Hepatocyte (in vitro differentiated cells): Measurements from ENCODE around the gene RFX4. TPM values are rescaled to one million over a fixed set of nuclear protein-coding genes. Genes with fewer than 3 reads are reported as not detected.

Experiments
- DNase-seq: peaks from one replicate; pipeline ENCODE4 v3.0.0-alpha.2; 2016; ENCODE audit warnings: low spot score
- H2AFZ ChIP-seq: fragments of 200-600 bp; sonication (generic); 2 replicates; pipeline ENCODE4 v1.6.0; 2016; ENCODE audit warnings: antibody characterized with exemption, mild to moderate bottlenecking
- H3K27ac ChIP-seq: fragments of 200-600 bp; sonication (generic); 2 replicates; pipeline ENCODE4 v1.5.1; 2016; ENCODE audit warnings: mild to moderate bottlenecking
- H3K27me3 ChIP-seq: fragments of 200-600 bp; sonication (generic); 2 replicates; pipeline ENCODE4 v1.6.1; 2016
- H3K36me3 ChIP-seq: fragments of 200-600 bp; sonication (generic); replicated peaks from 2 replicates; pipeline ENCODE4 v1.5.1; 2016; ENCODE audit warnings: low read depth; ENCODE audit not compliant: insufficient read depth
- H3K4me1 ChIP-seq: fragments of 200-600 bp; sonication (generic); 2 replicates; pipeline ENCODE4 v1.5.1; 2016; ENCODE audit warnings: mild to moderate bottlenecking, moderate library complexity; ENCODE audit not compliant: insufficient read depth
- H3K4me2 ChIP-seq: fragments of 200-600 bp; sonication (generic); 2 replicates; pipeline ENCODE4 v1.6.0; 2016
- H3K4me3 ChIP-seq: fragments of 200-600 bp; sonication (generic); 2 replicates; pipeline ENCODE4 v1.5.1; 2016; ENCODE audit warnings: mild to moderate bottlenecking
- H3K79me2 ChIP-seq: fragments of 200-600 bp; sonication (generic); 2 replicates; pipeline ENCODE4 v1.6.0; 2017; ENCODE audit warnings: mild to moderate bottlenecking
- H3K9me2 ChIP-seq: fragments of 200-600 bp; sonication (generic); replicated peaks from 2 replicates; pipeline ENCODE4 v1.6.0; 2017; ENCODE audit warnings: mild to moderate bottlenecking; ENCODE audit not compliant: insufficient read depth
- H3K9me3 ChIP-seq: fragments of 200-600 bp; sonication (generic); 2 replicates; pipeline ENCODE4 v1.5.1; 2016; ENCODE audit warnings: low read depth, mild to moderate bottlenecking
- H4K20me1 ChIP-seq: fragments of 200-600 bp; sonication (generic); 2 replicates; pipeline ENCODE4 v1.6.0; 2016; ENCODE audit warnings: mild to moderate bottlenecking; ENCODE audit not compliant: insufficient read depth, poor library complexity, severe bottlenecking
- CTCF ChIP-seq: fragments of 200-600 bp; sonication (generic); IDR thresholded peaks from 2 replicates; pipeline ENCODE4 v1.5.1; 2016; ENCODE audit warnings: antibody characterized with exemption, mild to moderate bottlenecking; ENCODE audit not compliant: poor library complexity
- EZH2 ChIP-seq: fragments of 200-600 bp; sonication (generic); IDR thresholded peaks from 2 replicates; pipeline ENCODE4 v1.6.1; 2016; ENCODE audit warnings: antibody characterized with exemption, mild to moderate bottlenecking, borderline replicate concordance
- EZH2phosphoT487 ChIP-seq: fragments of 200-600 bp; sonication (generic); IDR thresholded peaks from one replicate; pipeline ENCODE4 v1.6.1; 2018; ENCODE audit warnings: antibody characterized with exemption, mild to moderate bottlenecking, low read depth, moderate library complexity; ENCODE audit not compliant: unreplicated experiment, severe bottlenecking
- WGBS: methylation state at CpG from one replicate; pipeline ENCODE4 v1.1.6; 2016; ENCODE audit warnings: low lambda C conversion rate; ENCODE audit errors: missing lambda C conversion rate; 5-methylcytosine and 5-hydroxymethylcytosine counted together
- polyA plus RNA-seq: library from polyadenylated mRNA; unstranded; fragments of >200 nt; fragmentation: Nextera tagmentation; extraction: Ambion mirVana; gene quantifications from 2 replicates; pipeline ENCODE4 v1.2.1, GENCODE V29; 2016
- total RNA-seq: library from RNA; depleted of rRNA; stranded (reverse); fragments of >200 nt; gene quantifications from 2 replicates; pipeline ENCODE4 v1.2.3, GENCODE V29; 2014

The RFX4 gene
- total and polyA plus RNA-seq, 2 experiments from 2014 or later, result not detected

GRCh38 chr12:106745181-106745745 is 162.5 kb downstream of the RFX4 start:
- Histone ChIP-seq H3K79me2 (no peaks in the 10 kb centered on the region), H2AFZ (no peak overlapping the region), H3K36me3 (no peaks in the 10 kb centered on the region), H3K27ac (no peak overlapping the region), H3K27me3 (no peaks in the 10 kb centered on the region), H4K20me1 (no peaks in the 10 kb centered on the region), H3K9me2 (no peaks in the 10 kb centered on the region), H3K9me3 (no peaks in the 10 kb centered on the region), H3K4me3 (no peak overlapping the region), H3K4me2 (no peak overlapping the region), H3K4me1 (no peaks in the 10 kb centered on the region)
- no peak for TF ChIP-seq CTCF
- no peak for TF ChIP-seq EZH2
- TF ChIP-seq EZH2phosphoT487, result no peak
- DNase-seq, result no peak
- 89% methylated on average over 4 of the region's 4 CpGs for WGBS

GRCh38 chr12:106747973-106748436 is 165.2 kb downstream of the RFX4 start:
- Histone ChIP-seq H3K4me3 (no peak overlapping the region), H3K36me3 (no peaks in the 10 kb centered on the region), H3K27ac (no peak overlapping the region), H3K79me2 (no peaks in the 10 kb centered on the region), H3K9me2 (no peaks in the 10 kb centered on the region), H3K9me3 (no peaks in the 10 kb centered on the region), H3K4me1 (no peaks in the 10 kb centered on the region), H3K27me3 (no peaks in the 10 kb centered on the region), H4K20me1 (no peaks in the 10 kb centered on the region), H2AFZ (no peak overlapping the region), H3K4me2 (no peak overlapping the region)
- 88% methylated on average over 3 of the region's 3 CpGs for WGBS
- TF ChIP-seq EZH2phosphoT487 (no peak), CTCF (no peak), EZH2 (no peak)
- DNase-seq, result no peak

- TF ChIP-seq CTCF, result no peak
- H3K9me2 ChIP-seq, result no peaks in the 10 kb centered on the region
- H3K4me2 ChIP-seq, result no peak overlapping the region
- H3K4me3 ChIP-seq, result no peak overlapping the region
- no peaks in the 10 kb centered on the region for H3K9me3 ChIP-seq
- no peaks in the 10 kb centered on the region for H3K36me3 ChIP-seq
- H3K4me1 ChIP-seq, result no peaks in the 10 kb centered on the region
- no peaks in the 10 kb centered on the region for H3K27me3 ChIP-seq
- WGBS, result 90% methylated on average over 3 of the region's 3 CpGs
- H3K27ac ChIP-seq, result no peak overlapping the region
- no peaks in the 10 kb centered on the region for H4K20me1 ChIP-seq
- H2AFZ ChIP-seq, result no peak overlapping the region
- no peaks in the 10 kb centered on the region for H3K79me2 ChIP-seq
- no peak for DNase-seq
Measured at GRCh38 chr12:106750524-106750923, 167.7 kb downstream of the RFX4 start.

- Histone ChIP-seq H3K9me2 (no peaks in the 10 kb centered on the region), H3K4me1 (no peaks in the 10 kb centered on the region), H4K20me1 (no peaks in the 10 kb centered on the region), H3K27me3 (no peaks in the 10 kb centered on the region), H2AFZ (no peak overlapping the region), H3K79me2 (no peaks in the 10 kb centered on the region), H3K4me2 (no peak overlapping the region), H3K27ac (no peak overlapping the region), H3K9me3 (no peaks in the 10 kb centered on the region), H3K36me3 (no peaks in the 10 kb centered on the region), H3K4me3 (no peak overlapping the region)
- no peak for DNase-seq
- TF ChIP-seq EZH2phosphoT487, result no peak
- TF ChIP-seq EZH2, result no peak
- no peak for TF ChIP-seq CTCF
- 79% methylated on average over 7 of the region's 7 CpGs for WGBS
Measured at GRCh38 chr12:106753526-106753925, 170.7 kb downstream of the RFX4 start.
